GM23248 (cell line): Measurements from ENCODE around the gene PITPNM3. TPM values are rescaled to one million over a fixed set of nuclear protein-coding genes. Genes with fewer than 3 reads are reported as not detected.

Source experiments
- DNase-seq: peaks from one replicate; pipeline ENCODE4 v3.0.0-alpha.2; 2015
- H2AFZ ChIP-seq: fragments of 200-600 bp; sonication (generic); 2 replicates; pipeline ENCODE4 v1.6.1; 2016; ENCODE audit warnings: antibody characterized with exemption
- H3F3A ChIP-seq: fragments of 200-600 bp; sonication (generic); 2 replicates; pipeline ENCODE4 v1.6.1; 2016; ENCODE audit warnings: mild to moderate bottlenecking, antibody characterized with exemption, mixed run types; ENCODE audit not compliant: insufficient read depth
- H3K27ac ChIP-seq: fragments of 200-600 bp; sonication (generic); 2 replicates; pipeline ENCODE4 v1.5.1; 2016; ENCODE audit warnings: mild to moderate bottlenecking
- H3K27me3 ChIP-seq: fragments of 200-600 bp; sonication (generic); replicated peaks from 2 replicates; pipeline ENCODE4 v1.6.1; 2016; ENCODE audit warnings: mild to moderate bottlenecking; ENCODE audit not compliant: insufficient read depth
- H3K36me3 ChIP-seq: fragments of 200-600 bp; sonication (generic); 2 replicates; pipeline ENCODE4 v1.6.1; 2016; ENCODE audit warnings: low read depth, mild to moderate bottlenecking
- H3K4me1 ChIP-seq: fragments of 200-600 bp; sonication (generic); 2 replicates; pipeline ENCODE4 v1.6.1; 2016; ENCODE audit warnings: mild to moderate bottlenecking; ENCODE audit not compliant: insufficient read depth
- H3K4me2 ChIP-seq: fragments of 200-600 bp; sonication (generic); one replicate; pipeline ENCODE4 v1.6.1; 2016; ENCODE audit warnings: mild to moderate bottlenecking; ENCODE audit not compliant: unreplicated experiment
- H3K4me3 ChIP-seq: fragments of 200-600 bp; sonication (generic); 2 replicates; pipeline ENCODE4 v1.5.1; 2016; ENCODE audit warnings: mild to moderate bottlenecking
- H3K79me2 ChIP-seq: fragments of 200-600 bp; sonication (generic); 2 replicates; pipeline ENCODE4 v1.6.1; 2016; ENCODE audit warnings: mild to moderate bottlenecking; ENCODE audit not compliant: insufficient read depth
- H3K9ac ChIP-seq: fragments of 200-600 bp; sonication (generic); 2 replicates; pipeline ENCODE4 v1.6.1; 2016; ENCODE audit warnings: mild to moderate bottlenecking
- H3K9me2 ChIP-seq: fragments of 200-600 bp; sonication (generic); 2 replicates; pipeline ENCODE4 v1.6.1; 2016; ENCODE audit warnings: mixed run types, mild to moderate bottlenecking, moderate library complexity; ENCODE audit not compliant: insufficient read depth
- H3K9me3 ChIP-seq: fragments of 200-600 bp; sonication (generic); one replicate; pipeline ENCODE4 v1.6.1; 2017; ENCODE audit warnings: low read depth
- H4K20me1 ChIP-seq: fragments of 200-600 bp; sonication (generic); 2 replicates; pipeline ENCODE4 v1.6.0; 2016; ENCODE audit not compliant: insufficient read depth
- EZH2 ChIP-seq: fragments of 200-600 bp; sonication (generic); IDR thresholded peaks from 2 replicates; pipeline ENCODE4 v1.6.1; 2018; ENCODE audit warnings: antibody characterized with exemption, mild to moderate bottlenecking; ENCODE audit not compliant: insufficient read depth, poor library complexity, severe bottlenecking
- EZH2phosphoT487 ChIP-seq: fragments of 200-600 bp; sonication (generic); IDR thresholded peaks from 2 replicates; pipeline ENCODE4 v1.6.1; 2018; ENCODE audit warnings: antibody characterized with exemption, moderate library complexity, mild to moderate bottlenecking, low read depth; ENCODE audit not compliant: insufficient read depth
- WGBS, 2 experiments: methylation state at CpG; one replicate each; pipeline ENCODE4 v1.1.6; 2015 to 2017; ENCODE audit warnings: low lambda C conversion rate in 2 of 2, low coverage in 1 of 2; ENCODE audit errors: missing lambda C conversion rate in 2 of 2; 5-methylcytosine and 5-hydroxymethylcytosine counted together
- in situ Hi-C: fragments of 300-500 bp; cut with MboI; formaldehyde crosslinking; loops from 2 replicates; pipeline ENCODE4 v1.15.0; 2020
- polyA plus RNA-seq: library from polyadenylated mRNA; unstranded; fragments of >200 nt; fragmentation: Nextera tagmentation; extraction: Ambion mirVana; gene quantifications from 2 replicates; pipeline ENCODE4 v1.2.1, GENCODE V29; 2016
- small RNA-seq: library from RNA; depleted of rRNA; stranded (forward); fragments of <200 nt; gene quantifications from one replicate; pipeline ENCODE3, GENCODE V24; 2014; ENCODE audit warnings: low read depth, low replicate concordance
- total RNA-seq: library from RNA; depleted of rRNA; stranded (reverse); fragments of >200 nt; shearing (Covaris generic); gene quantifications from 2 replicates; pipeline ENCODE4 v1.2.3, GENCODE V29; 2014; rRNA removed

PITPNM3 gene
- total and polyA plus RNA-seq, 2 experiments from 2014 or later = 6.5 to 12.8 TPM

DNA sequence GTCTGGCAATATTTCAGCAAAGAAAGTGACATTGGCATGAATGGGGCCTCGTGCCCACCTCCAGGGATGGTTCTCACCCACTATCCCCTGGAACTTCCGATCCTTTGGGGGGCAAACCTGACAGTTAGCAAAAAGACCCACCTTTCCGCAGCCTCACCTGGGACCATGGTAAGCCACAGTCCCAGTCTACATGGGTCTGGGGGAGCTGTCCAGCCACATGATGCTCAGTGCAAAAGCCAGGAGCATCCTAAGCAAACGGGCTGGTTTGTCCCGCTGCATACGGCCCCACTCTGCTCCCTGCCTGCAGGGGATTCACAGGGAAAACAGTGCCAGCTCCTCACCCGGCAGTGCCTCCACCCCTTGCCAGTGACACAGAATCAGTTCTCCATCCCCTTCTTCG, 140.7 kb downstream of the PITPNM3 start:
- no peaks in the 10 kb centered on the region for H3K36me3 ChIP-seq
- H3K27ac ChIP-seq = no peak overlapping the region
- no peaks in the 10 kb centered on the region for H3F3A ChIP-seq
- no peaks in the 10 kb centered on the region for H3K9me3 ChIP-seq
- H4K20me1 ChIP-seq = no peaks in the 10 kb centered on the region
- no peak overlapping the region for H2AFZ ChIP-seq
- no peaks in the 10 kb centered on the region for H3K79me2 ChIP-seq
- in situ Hi-C loops = loop anchor here (25.0 kb wide), 1 partner anchor 703 kb away; no protein-coding TSS in a partner anchor
- no peaks in the 10 kb centered on the region for H3K4me1 ChIP-seq
- DNase-seq = no peak
- H3K27me3 ChIP-seq = peaks cover 4% of the 10 kb centered on the region; the same call in 1 of the 2 replicates
- no peak overlapping the region for H3K4me3 ChIP-seq
- H3K9ac ChIP-seq = no peak overlapping the region
- H3K9me2 ChIP-seq = no peaks in the 10 kb centered on the region
- 48 to 49% methylated on average over 8 of the region's 8 CpGs for WGBS, 2 experiments
- H3K4me2 ChIP-seq = no peak overlapping the region
- TF ChIP-seq EZH2 = no peak
- TF ChIP-seq EZH2phosphoT487 = no peak

DNA sequence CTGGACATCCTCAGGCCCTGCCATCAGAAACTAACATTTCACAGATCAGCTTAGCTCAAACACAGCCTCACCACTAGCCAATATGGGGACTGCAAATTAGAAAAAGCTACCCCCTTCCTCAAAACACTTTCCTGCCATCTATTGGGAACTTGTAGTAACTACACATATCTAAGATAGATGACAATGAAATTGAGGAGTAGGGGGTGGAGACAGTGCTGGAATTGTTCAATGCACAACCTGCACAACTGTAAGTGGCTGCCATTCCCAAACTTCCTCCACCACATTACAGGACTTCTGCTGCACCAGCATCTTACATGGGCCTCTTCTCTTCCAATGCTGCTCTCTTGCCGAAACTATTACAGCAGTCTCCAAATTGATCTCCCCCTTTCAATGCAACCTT, 143.3 kb downstream of the PITPNM3 start:
- H3K9me3 ChIP-seq = no peaks in the 10 kb centered on the region
- no peak overlapping the region for H3K9ac ChIP-seq
- no peak overlapping the region for H3K27ac ChIP-seq
- TF ChIP-seq EZH2 (no peak), EZH2phosphoT487 (no peak)
- no peak overlapping the region for H2AFZ ChIP-seq
- 52 to 64% methylated on average over 1 of the region's 1 CpG for WGBS, 2 experiments
- H3K4me3 ChIP-seq = no peak overlapping the region
- DNase-seq = peak; percentile 52
- no peaks in the 10 kb centered on the region for H3K36me3 ChIP-seq
- H3F3A ChIP-seq = no peaks in the 10 kb centered on the region
- H3K9me2 ChIP-seq = no peaks in the 10 kb centered on the region
- H3K4me1 ChIP-seq = no peaks in the 10 kb centered on the region
- no peaks in the 10 kb centered on the region for H3K79me2 ChIP-seq
- H3K27me3 ChIP-seq = peaks cover 12% of the 10 kb centered on the region; the same call in 1 of the 2 replicates
- H4K20me1 ChIP-seq = no peaks in the 10 kb centered on the region
- no peak overlapping the region for H3K4me2 ChIP-seq
- in situ Hi-C loops = loop anchor here (25.0 kb wide), 1 partner anchor 701 kb away; no protein-coding TSS in a partner anchor

DNA sequence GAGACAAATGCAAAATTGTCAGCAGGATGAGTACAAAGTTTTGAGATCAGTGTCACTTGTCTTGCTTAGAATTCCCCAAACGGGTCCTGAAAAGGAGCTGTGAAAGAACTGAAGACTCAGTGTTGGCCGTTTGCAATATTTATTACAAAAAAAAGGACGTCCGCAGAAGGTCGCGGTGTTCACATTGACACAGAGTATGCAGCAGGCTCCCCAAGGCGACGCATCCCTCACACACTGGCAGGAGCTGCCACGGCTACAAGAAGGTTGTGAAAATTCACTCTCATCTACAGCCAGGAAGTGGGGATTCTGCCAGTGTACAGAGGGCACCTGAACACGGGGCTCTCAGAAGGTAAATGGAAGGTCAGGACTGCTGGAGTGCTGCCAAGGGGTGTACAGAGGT, 147.6 kb downstream of the PITPNM3 start:
- Histone ChIP-seq H3K27me3 (peaks cover 23% of the 10 kb centered on the region), H3K4me3 (no peak overlapping the region), H3K4me1 (no peaks in the 10 kb centered on the region), H3K9me3 (no peaks in the 10 kb centered on the region), H3F3A (no peaks in the 10 kb centered on the region), H3K9ac (no peak overlapping the region), H3K4me2 (no peak overlapping the region), H3K9me2 (no peaks in the 10 kb centered on the region), H3K79me2 (no peaks in the 10 kb centered on the region), H3K27ac (no peak overlapping the region), H2AFZ (no peak overlapping the region), H3K36me3 (no peaks in the 10 kb centered on the region), H4K20me1 (no peaks in the 10 kb centered on the region)
- 48 to 53% methylated on average over 10 of the region's 10 CpGs for WGBS, 2 experiments
- in situ Hi-C loops = loop anchor here (25.0 kb wide), 1 partner anchor 696 kb away; no protein-coding TSS in a partner anchor
- no peak for TF ChIP-seq EZH2phosphoT487
- no peak for TF ChIP-seq EZH2
- no peak for DNase-seq

DNA sequence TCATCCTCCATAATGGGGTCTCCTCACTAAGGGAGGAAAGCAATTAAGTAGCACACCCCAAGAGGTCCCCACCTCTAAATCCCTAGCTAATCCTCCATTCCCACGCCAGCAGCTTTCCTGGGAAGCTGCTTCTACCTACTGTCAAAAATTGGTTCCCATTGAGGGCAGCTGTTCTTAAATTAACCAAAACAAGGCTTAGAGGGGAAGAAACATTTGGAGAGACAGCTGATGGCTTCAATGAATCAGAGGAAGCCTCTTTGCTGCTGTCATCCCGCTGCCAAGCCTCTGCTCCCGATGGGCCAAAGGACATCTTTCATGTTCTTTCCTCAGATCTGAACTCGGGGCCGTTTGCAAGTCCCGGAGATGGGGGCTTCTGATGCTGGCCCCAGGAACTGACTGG, 148.1 kb downstream of the PITPNM3 start:
- Histone ChIP-seq H3K27me3 (peaks cover 27% of the 10 kb centered on the region), H3K9ac (no peak overlapping the region), H3F3A (no peaks in the 10 kb centered on the region), H3K79me2 (no peaks in the 10 kb centered on the region), H3K27ac (no peak overlapping the region), H3K9me3 (no peaks in the 10 kb centered on the region), H3K9me2 (no peaks in the 10 kb centered on the region), H3K36me3 (no peaks in the 10 kb centered on the region), H3K4me1 (no peaks in the 10 kb centered on the region), H2AFZ (no peak overlapping the region), H4K20me1 (no peaks in the 10 kb centered on the region), H3K4me3 (no peak overlapping the region), H3K4me2 (no peak overlapping the region)
- no peak for TF ChIP-seq EZH2phosphoT487
- TF ChIP-seq EZH2 = no peak
- DNase-seq = no peak
- 37 to 48% methylated on average over 6 of the region's 6 CpGs for WGBS, 2 experiments
- in situ Hi-C loops = loop anchor here (25.0 kb wide), 1 partner anchor 696 kb away; no protein-coding TSS in a partner anchor

DNA sequence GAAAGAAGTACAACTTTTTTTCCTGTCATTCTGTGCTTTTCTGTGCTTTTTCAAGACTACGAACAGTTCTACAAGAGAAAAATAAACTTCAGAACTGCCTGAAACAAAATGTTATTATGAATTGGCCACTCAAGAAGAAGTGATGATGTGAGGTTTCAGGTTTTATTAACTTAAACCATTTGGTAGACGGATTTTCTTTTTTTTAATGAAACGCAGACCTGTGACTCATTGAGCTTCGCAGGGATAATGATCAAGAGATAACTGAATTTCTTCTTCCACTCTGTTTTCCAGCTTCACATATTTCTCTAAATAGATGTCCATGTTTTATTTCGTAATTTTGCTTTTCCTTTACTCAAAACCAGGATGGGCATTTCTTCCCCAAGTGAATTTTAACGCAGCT, 154.1 kb downstream of the PITPNM3 start:
- Histone ChIP-seq H3K9ac (no peak overlapping the region), H3K27me3 (peaks cover 23% of the 10 kb centered on the region), H3K4me2 (no peak overlapping the region), H3K9me3 (no peaks in the 10 kb centered on the region), H3F3A (no peaks in the 10 kb centered on the region), H3K27ac (no peak overlapping the region), H3K36me3 (no peaks in the 10 kb centered on the region), H2AFZ (no peak overlapping the region), H4K20me1 (no peaks in the 10 kb centered on the region), H3K4me3 (no peak overlapping the region), H3K9me2 (no peaks in the 10 kb centered on the region), H3K4me1 (no peaks in the 10 kb centered on the region), H3K79me2 (no peaks in the 10 kb centered on the region)
- DNase-seq = peak; percentile 13
- WGBS, 2 experiments = 12% methylated on average over 6 of the region's 6 CpGs
- TF ChIP-seq EZH2phosphoT487 = no peak
- TF ChIP-seq EZH2 = no peak
- in situ Hi-C loops = loop anchor here (25.0 kb wide), 1 partner anchor 690 kb away; no protein-coding TSS in a partner anchor

Small RNA genes lying within 50 kb of the gene (small RNA-seq; reads per million reads assigned to genes)
- gene RF00017 = not detected
- gene RNA5SP435 = not detected

Other genes with a start within 250 kb of the PITPNM3 start
- not detected in 2 replicates for gene AIPL1, start 121.4 kb downstream of the PITPNM3 start, total RNA-seq
- gene AIPL1, start 121.4 kb downstream of the PITPNM3 start, polyA plus RNA-seq = not detected in 2 replicates
- 20.7 and 28.7 TPM in 2 replicates for gene PIMREG, start 112.1 kb downstream of the PITPNM3 start, total RNA-seq
- 22.6 and 24.4 TPM in 2 replicates for gene PIMREG, start 112.1 kb downstream of the PITPNM3 start, polyA plus RNA-seq
- gene KIAA0753, start 84.2 kb upstream of the PITPNM3 start, total RNA-seq = 14.2 and 20.5 TPM in 2 replicates
- gene KIAA0753, start 84.2 kb upstream of the PITPNM3 start, polyA plus RNA-seq = 5.8 and 6.9 TPM in 2 replicates
- gene TXNDC17, start 84.5 kb upstream of the PITPNM3 start, total RNA-seq = 112 and 152 TPM in 2 replicates
- gene TXNDC17, start 84.5 kb upstream of the PITPNM3 start, polyA plus RNA-seq = 630 and 673 TPM in 2 replicates
- gene MED31, start 95.0 kb upstream of the PITPNM3 start, total RNA-seq = 4.8 and 8.9 TPM in 2 replicates
- gene MED31, start 95.0 kb upstream of the PITPNM3 start, polyA plus RNA-seq = 64.9 and 70.0 TPM in 2 replicates
- 0.63 and 0.86 TPM in 2 replicates for gene C17orf100, start 95.2 kb upstream of the PITPNM3 start, total RNA-seq
- gene C17orf100, start 95.2 kb upstream of the PITPNM3 start, polyA plus RNA-seq = 5.2 and 5.5 TPM in 2 replicates
- gene SLC13A5, start 156.8 kb upstream of the PITPNM3 start, total RNA-seq = 0.76 TPM in 1 of 2 replicates, not detected in the other
- not detected in 2 replicates for gene SLC13A5, start 156.8 kb upstream of the PITPNM3 start, polyA plus RNA-seq
- 21.5 and 24.4 TPM in 2 replicates for gene XAF1, start 199.5 kb upstream of the PITPNM3 start, total RNA-seq
- gene XAF1, start 199.5 kb upstream of the PITPNM3 start, polyA plus RNA-seq = 19.2 and 22.0 TPM in 2 replicates
- 1.1 TPM in 1 of 2 replicates, not detected in the other for gene FBXO39, start 219.7 kb upstream of the PITPNM3 start, total RNA-seq
- not detected in 2 replicates for gene FBXO39, start 219.7 kb upstream of the PITPNM3 start, polyA plus RNA-seq